ENCODE results near the gene PLXNA1. TPM values are rescaled to one million over a fixed set of nuclear protein-coding genes. Genes with fewer than 3 reads are reported as not detected.

Gene PLXNA1
- total RNA-seq, 1 experiment from 2014 or later: 80.6 TPM

DNA sequence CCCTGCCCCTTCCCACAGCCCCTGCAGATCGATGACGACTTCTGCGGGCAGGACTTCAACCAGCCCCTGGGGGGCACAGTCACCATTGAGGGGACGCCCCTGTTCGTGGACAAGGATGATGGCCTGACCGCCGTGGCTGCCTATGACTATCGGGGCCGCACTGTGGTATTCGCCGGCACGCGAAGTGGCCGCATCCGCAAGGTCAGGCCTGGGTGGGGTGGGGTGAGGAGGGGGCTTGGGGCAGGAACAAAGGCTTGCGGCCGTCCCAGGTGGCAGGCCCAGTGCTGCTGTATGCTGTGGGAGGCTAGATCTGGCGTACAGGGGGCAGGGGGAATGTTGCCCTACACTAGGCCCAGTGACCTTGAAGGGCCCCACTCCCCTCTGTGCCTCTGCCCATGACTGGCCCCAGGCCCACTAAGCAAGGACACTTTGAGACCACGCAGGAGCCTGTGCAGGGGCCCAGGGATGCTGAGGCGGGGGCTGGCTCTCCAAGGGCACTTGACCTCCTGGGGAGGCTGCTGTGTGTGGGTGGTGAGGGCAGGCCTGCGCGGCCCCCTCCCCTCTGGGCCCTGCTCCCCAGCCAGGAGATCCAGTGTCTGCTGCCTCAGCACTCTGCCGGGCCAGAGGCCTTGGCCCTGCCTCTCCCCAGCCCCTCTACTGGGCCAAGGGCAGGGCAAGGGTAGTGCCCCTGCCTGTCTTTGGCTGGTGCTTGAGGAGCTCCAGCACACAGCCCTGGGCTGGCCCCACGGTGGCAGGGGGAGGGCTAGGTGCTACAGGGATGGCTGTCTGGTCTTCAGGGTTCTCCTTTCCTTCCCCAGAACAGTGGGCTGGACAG is 8.7 kb downstream of the PLXNA1 start:
- in situ Hi-C loops (cut with HindIII; ENCODE audit: low pct_unique_long_range_greater_than_20kb, low sequenced_read_pairs): no loop called here
- no peak overlapping the region for H3K27ac ChIP-seq (ENCODE audit: low read length)
- no peaks in the 10 kb centered on the region for H3K36me3 ChIP-seq (ENCODE audit: control insufficient read depth, insufficient read depth, low read length)
- ChIA-PET POLR2A (interaction anchor here (0.6 kb wide), 1 partner anchor 152 kb away, joined by 8 read pairs; no protein-coding TSS in a partner anchor), CTCF (interaction anchor here (0.8 kb wide), 1 partner anchor 9 kb away, joined by 4 read pairs; the partner anchor contains the start of gene PLXNA1)
- intact Hi-C loops (cut with micrococcal nuclease; ENCODE audit: unreplicated experiment): no loop called here
- ATAC-seq: no peak
- TF ChIP-seq POLR2AphosphoS5 (IDR thresholded peaks at IDR 0.05; ENCODE audit: low read depth, low read length) (no peak), SIN3A (IDR thresholded peaks at IDR 0.05; ENCODE audit: borderline replicate concordance, insufficient read depth, low read depth, low read length) (no peak), TCF7L2 (IDR thresholded peaks at IDR 0.05; ENCODE audit: low read depth, low read length) (no peak)
- TF ChIP-seq, protein P1, sequence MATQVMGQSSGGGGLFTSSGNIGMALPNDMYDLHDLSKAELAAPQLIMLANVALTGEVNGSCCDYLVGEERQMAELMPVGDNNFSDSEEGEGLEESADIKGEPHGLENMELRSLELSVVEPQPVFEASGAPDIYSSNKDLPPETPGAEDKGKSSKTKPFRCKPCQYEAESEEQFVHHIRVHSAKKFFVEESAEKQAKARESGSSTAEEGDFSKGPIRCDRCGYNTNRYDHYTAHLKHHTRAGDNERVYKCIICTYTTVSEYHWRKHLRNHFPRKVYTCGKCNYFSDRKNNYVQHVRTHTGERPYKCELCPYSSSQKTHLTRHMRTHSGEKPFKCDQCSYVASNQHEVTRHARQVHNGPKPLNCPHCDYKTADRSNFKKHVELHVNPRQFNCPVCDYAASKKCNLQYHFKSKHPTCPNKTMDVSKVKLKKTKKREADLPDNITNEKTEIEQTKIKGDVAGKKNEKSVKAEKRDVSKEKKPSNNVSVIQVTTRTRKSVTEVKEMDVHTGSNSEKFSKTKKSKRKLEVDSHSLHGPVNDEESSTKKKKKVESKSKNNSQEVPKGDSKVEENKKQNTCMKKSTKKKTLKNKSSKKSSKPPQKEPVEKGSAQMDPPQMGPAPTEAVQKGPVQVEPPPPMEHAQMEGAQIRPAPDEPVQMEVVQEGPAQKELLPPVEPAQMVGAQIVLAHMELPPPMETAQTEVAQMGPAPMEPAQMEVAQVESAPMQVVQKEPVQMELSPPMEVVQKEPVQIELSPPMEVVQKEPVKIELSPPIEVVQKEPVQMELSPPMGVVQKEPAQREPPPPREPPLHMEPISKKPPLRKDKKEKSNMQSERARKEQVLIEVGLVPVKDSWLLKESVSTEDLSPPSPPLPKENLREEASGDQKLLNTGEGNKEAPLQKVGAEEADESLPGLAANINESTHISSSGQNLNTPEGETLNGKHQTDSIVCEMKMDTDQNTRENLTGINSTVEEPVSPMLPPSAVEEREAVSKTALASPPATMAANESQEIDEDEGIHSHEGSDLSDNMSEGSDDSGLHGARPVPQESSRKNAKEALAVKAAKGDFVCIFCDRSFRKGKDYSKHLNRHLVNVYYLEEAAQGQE (IDR thresholded peaks at IDR 0.05; ENCODE audit: insufficient read depth in 1 of 2, low read depth in 2 of 2, low read length in 1 of 2): no peak
- BruUV-seq (replicated peaks): no TSS peak
- no peaks in the 10 kb centered on the region for H3K9me3 ChIP-seq (ENCODE audit: control insufficient read depth, insufficient read depth, low read depth, low read length)
- H3K27me3 ChIP-seq (ENCODE audit: control insufficient read depth, insufficient read depth, low read length): no peaks in the 10 kb centered on the region
- no peak overlapping the region for H3K4me3 ChIP-seq (ENCODE audit: low read depth in 2 of 2, low read length in 2 of 2)
- H3K4me1 ChIP-seq (ENCODE audit: control insufficient read depth, insufficient read depth, low read length): 0 out of 2 replicates have a peak, but pooled peaks cover 5% of the 10 kb centered on the region
- no peak for DNase-seq (ENCODE audit: low read depth, low spot score)

DNA sequence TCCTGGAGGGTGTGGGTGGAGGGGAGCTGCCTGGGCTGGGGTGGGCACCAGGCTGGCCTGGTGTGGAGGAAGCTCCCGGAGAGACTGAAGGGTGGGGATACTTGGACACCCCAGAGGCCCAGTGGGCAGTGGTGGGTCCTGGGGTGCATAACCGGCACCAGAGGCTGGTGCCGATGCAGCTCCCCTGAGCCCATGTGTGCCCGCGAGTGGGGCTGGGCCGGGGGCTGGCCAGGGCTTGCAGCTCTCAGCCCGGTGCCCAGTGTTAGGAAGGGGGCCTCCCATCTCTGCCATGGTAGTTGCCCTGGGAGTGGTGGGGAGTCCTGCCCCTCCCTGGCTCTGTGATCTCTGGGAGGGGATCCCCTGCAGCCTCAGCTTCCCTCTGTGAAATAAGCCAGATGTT is 9.3 kb downstream of the PLXNA1 start:
- DNase-seq (ENCODE audit: low read depth, low spot score) (no peak), ATAC-seq (no peak)
- Histone ChIP-seq H3K9me3 (ENCODE audit: control insufficient read depth, insufficient read depth, low read depth, low read length) (no peaks in the 10 kb centered on the region), H3K27me3 (ENCODE audit: control insufficient read depth, insufficient read depth, low read length) (no peaks in the 10 kb centered on the region), H3K4me1 (ENCODE audit: control insufficient read depth, insufficient read depth, low read length) (no peaks in the 10 kb centered on the region), H3K36me3 (ENCODE audit: control insufficient read depth, insufficient read depth, low read length) (no peaks in the 10 kb centered on the region), H3K27ac (ENCODE audit: low read length) (no peak overlapping the region), H3K4me3 (ENCODE audit: low read depth in 2 of 2, low read length in 2 of 2) (no peak overlapping the region)
- ChIA-PET CTCF (interaction anchor here (0.8 kb wide), 1 partner anchor 9 kb away, joined by 4 read pairs; the partner anchor contains the start of gene PLXNA1), POLR2A (interaction anchor here (0.6 kb wide), 1 partner anchor 152 kb away, joined by 8 read pairs; no protein-coding TSS in a partner anchor)
- no peak for TF ChIP-seq POLR2AphosphoS5 (IDR thresholded peaks at IDR 0.05; ENCODE audit: low read depth, low read length)
- TF ChIP-seq TCF7L2 (IDR thresholded peaks at IDR 0.05; ENCODE audit: low read depth, low read length): no peak
- no peak for TF ChIP-seq SIN3A (IDR thresholded peaks at IDR 0.05; ENCODE audit: borderline replicate concordance, insufficient read depth, low read depth, low read length)
- TF ChIP-seq, protein P1 (IDR thresholded peaks at IDR 0.05; ENCODE audit: insufficient read depth in 1 of 2, low read depth in 2 of 2, low read length in 1 of 2): no peak
- intact Hi-C loops (cut with micrococcal nuclease; ENCODE audit: unreplicated experiment) (no loop called here), in situ Hi-C loops (cut with HindIII; ENCODE audit: low pct_unique_long_range_greater_than_20kb, low sequenced_read_pairs) (no loop called here)
- no TSS peak for BruUV-seq (replicated peaks)

All from Panc1 (cell line).